HG02798 (cell line): ENCODE results near the gene GRIK1.

ENCODE experiments used
- ATAC-seq: cut with Tn5 transposase; IDR thresholded peaks from one replicate; pipeline ENCODE4 v1.9.1; 2021; ENCODE audit warnings: mild to moderate bottlenecking; ENCODE audit not compliant: unreplicated experiment, poor library complexity

Gene GRIK1

GRCh38 chr21:29654855-29655254 lies 284.9 kb downstream of the GRIK1 start:
- no peak for ATAC-seq

- ATAC-seq: no peak
Observed at GRCh38 chr21:29654203-29654602, 285.6 kb downstream of the GRIK1 start.

GRCh38 chr21:29650523-29651022 lies 289.2 kb downstream of the GRIK1 start:
- no peak for ATAC-seq

- no peak for ATAC-seq
Observed at GRCh38 chr21:29649406-29649814, 290.4 kb downstream of the GRIK1 start.

GRCh38 chr21:29648710-29649240 lies 291.0 kb downstream of the GRIK1 start:
- no peak for ATAC-seq

- ATAC-seq: no peak
Observed at GRCh38 chr21:29647353-29647781, 292.4 kb downstream of the GRIK1 start.

- ATAC-seq: no peak
Observed at GRCh38 chr21:29645666-29646553, 293.9 kb downstream of the GRIK1 start.

- ATAC-seq: no peak
Observed at GRCh38 chr21:29643289-29643688, 296.5 kb downstream of the GRIK1 start.

- no peak for ATAC-seq
Observed at GRCh38 chr21:29642551-29643245, 297.1 kb downstream of the GRIK1 start.

- no peak for ATAC-seq
Observed at GRCh38 chr21:29641635-29642550, 297.9 kb downstream of the GRIK1 start.

- no peak for ATAC-seq
Observed at GRCh38 chr21:29641001-29641634, 298.7 kb downstream of the GRIK1 start.

GRCh38 chr21:29640080-29640508 lies 299.7 kb downstream of the GRIK1 start:
- no peak for ATAC-seq

GRCh38 chr21:29639366-29640079 lies 300.3 kb downstream of the GRIK1 start:
- ATAC-seq: no peak

- peak; percentile 43 for ATAC-seq
Observed at GRCh38 chr21:29638761-29639327, 301.0 kb downstream of the GRIK1 start.

- ATAC-seq: no peak
Observed at GRCh38 chr21:29638138-29638537, 301.7 kb downstream of the GRIK1 start.

- ATAC-seq: no peak
Observed at GRCh38 chr21:29637553-29637952, 302.2 kb downstream of the GRIK1 start.

GRCh38 chr21:29637134-29637533 lies 302.7 kb downstream of the GRIK1 start:
- ATAC-seq: no peak

- ATAC-seq: no peak
Observed at GRCh38 chr21:29634418-29634817, 305.4 kb downstream of the GRIK1 start.

GRCh38 chr21:29633756-29634155 lies 306.0 kb downstream of the GRIK1 start:
- ATAC-seq: no peak
